Activated CD8-positive, alpha-beta memory T cell treated with anti-CD3 and anti-CD28 coated beads for 36 hours (primary cell): ENCODE measurements around the gene FURIN. TPM values are rescaled to one million over a fixed set of nuclear protein-coding genes. Genes with fewer than 3 reads are reported as not detected.
"Not testable (repeated sequence)": the region's sequence is repeated elsewhere in the genome, so short reads cannot be mapped to it uniquely, and the experiment has no call there.

Source experiments
- CTCF ChIA-PET: fragments of 350-600 bp; sonication (Branson Sonifier 250); formaldehyde crosslinking; loops from one replicate; lab custom pipeline; 2021; ENCODE audit warnings: antibody characterized with exemption; lab: Charles Lee
- POLR2A ChIA-PET: fragments of 350-600 bp; sonication (Branson Sonifier 250); formaldehyde crosslinking; loops from one replicate; lab custom pipeline; 2021; ENCODE audit warnings: antibody characterized with exemption; lab: Charles Lee
- total RNA-seq, 2 experiments: library from RNA; stranded (reverse); gene quantifications; one replicate each; pipeline ENCODE4 v1.2.3, GENCODE V29; 2021

Gene FURIN
- total RNA-seq, 2 experiments from 2014 or later: 141 TPM

DNA sequence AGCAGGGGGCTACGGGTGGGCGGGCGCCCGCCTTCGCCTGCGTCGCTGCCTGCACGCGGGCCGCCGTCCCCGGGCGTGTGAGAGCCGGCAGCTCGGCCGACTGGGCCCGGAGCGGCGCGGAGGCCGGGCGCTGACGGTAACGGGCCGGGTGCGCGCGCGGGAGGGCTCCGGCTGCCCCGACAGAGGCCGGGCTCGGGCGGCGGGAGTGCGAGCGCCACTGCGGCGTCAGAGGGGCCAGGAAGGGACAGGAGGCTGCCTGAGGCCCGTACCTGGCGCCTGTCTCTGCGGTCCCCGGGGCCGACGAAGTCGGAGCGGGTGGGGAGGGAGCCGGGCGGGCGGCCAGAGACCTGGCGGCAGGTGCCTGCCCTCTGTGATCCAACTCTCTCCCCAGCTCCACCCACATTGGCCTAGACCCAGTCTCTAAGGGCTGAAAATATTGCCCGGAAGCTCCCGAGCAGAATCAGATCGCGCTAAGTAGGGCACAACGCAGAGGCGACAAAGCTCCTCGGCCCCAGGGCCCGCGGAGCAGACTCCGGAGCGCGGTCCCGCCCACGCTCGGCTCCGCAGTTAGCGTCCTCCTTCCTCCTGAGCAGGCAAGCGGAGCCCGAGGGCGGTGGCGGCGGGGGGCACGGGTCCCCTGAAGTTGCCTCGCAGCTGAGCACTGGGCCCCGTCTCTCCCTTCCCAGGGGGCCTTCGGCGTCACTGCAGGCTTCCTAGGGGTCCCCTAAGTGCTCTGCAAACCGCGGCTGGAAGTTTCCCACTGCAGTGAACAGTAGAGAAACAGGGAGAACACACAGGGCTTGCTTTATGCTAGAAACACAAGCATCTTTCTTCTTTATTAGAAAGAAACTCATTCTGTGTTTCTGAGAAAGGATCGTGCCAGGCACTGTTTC is 34.7 kb downstream of the FURIN start, which contains the start of gene MAN2A2:
Gene MAN2A2 (plus strand): TSS at position 463 of the 893 bp plus-strand sequence. CDS start 906 bp downstream, outside the sequence.
- POLR2A ChIA-PET: interaction anchor here (0.6 to 2.8 kb wide), 10 partner anchors 12 to 122 kb away, joined by 3 to 42 read pairs (median 6); partner anchors contain the start of genes HDDC3 and UNC45A
- CTCF ChIA-PET: interaction anchor here (0.7 to 13.1 kb wide), 16 partner anchors 9 to 610 kb away, joined by 3 to 136 read pairs (median 4); partner anchors contain the start of genes BLM, HDDC3 and UNC45A

DNA sequence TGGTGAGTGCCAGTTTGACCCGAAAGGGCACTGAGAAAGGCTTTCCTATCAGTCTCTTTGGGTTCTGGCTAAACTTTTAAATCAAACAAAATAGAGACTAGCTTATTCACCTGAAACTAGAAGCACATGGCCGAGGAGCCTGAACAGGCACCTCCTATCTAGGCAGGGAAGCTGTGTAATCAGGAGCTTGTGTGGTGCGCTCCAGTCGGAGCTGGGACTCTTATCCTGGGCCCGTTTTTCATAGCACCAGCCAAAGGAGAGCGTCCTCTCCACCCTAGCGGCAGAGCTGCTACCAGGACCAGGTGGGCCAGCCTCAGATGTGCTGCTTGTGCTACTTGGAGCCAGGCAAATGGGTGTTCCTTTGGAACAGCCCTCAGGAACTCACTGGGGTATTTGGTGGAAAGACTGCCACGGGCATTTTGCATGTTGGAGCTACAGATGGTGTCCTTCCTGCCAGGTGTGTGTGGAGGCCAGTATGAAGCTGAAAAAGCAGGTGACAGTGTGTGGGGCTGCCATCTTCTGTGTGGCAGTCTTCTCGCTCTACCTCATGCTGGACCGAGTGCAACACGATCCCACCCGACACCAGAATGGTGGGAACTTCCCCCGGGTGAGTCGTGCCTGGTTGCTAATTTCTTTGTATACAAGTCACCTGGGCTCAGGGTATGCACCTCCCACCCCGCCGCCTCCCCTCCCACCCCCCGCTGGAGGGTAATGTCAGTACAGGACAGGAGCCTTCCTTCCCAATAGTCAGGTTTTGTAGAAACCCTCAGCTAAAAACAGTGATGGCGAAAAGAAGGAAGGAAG is 35.5 kb downstream of the FURIN start:
- ChIA-PET POLR2A (interaction anchor here (0.6 to 2.8 kb wide), 9 partner anchors 11 to 73 kb away, joined by 3 to 42 read pairs (median 7); partner anchors contain the start of genes HDDC3 and UNC45A), CTCF (interaction anchor here (0.6 to 13.1 kb wide), 12 partner anchors 10 to 611 kb away, joined by 3 to 136 read pairs (median 6); partner anchors contain the start of genes BLM, HDDC3 and UNC45A)

DNA sequence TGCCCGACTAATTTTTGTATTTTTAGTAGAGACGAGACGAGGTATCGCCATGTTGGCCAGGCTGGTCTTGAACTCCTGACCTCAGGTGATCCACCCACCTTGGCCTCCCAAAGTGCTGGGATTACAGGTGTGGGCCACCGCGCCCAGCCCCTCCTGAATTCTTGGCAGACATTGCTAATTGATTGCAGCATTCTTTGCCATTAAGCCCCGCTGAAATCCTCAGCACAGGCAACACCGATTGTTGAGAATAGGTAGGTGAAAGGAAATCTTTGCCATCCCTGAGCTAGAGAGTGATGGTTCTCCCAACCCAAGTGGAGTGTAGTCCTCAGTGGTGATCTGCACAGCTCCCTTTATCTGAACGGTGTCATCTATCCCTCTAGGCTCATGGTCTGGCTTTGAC is 36.4 kb downstream of the FURIN start:
- CTCF ChIA-PET: interaction anchor here (0.6 to 13.1 kb wide), 4 partner anchors 14 to 205 kb away, joined by 3 to 136 read pairs (median 12); partner anchors contain the start of genes HDDC3 and UNC45A
- POLR2A ChIA-PET: interaction anchor here (2.2 kb wide), 1 partner anchor 11 kb away, joined by 7 read pairs; no protein-coding TSS in a partner anchor

DNA sequence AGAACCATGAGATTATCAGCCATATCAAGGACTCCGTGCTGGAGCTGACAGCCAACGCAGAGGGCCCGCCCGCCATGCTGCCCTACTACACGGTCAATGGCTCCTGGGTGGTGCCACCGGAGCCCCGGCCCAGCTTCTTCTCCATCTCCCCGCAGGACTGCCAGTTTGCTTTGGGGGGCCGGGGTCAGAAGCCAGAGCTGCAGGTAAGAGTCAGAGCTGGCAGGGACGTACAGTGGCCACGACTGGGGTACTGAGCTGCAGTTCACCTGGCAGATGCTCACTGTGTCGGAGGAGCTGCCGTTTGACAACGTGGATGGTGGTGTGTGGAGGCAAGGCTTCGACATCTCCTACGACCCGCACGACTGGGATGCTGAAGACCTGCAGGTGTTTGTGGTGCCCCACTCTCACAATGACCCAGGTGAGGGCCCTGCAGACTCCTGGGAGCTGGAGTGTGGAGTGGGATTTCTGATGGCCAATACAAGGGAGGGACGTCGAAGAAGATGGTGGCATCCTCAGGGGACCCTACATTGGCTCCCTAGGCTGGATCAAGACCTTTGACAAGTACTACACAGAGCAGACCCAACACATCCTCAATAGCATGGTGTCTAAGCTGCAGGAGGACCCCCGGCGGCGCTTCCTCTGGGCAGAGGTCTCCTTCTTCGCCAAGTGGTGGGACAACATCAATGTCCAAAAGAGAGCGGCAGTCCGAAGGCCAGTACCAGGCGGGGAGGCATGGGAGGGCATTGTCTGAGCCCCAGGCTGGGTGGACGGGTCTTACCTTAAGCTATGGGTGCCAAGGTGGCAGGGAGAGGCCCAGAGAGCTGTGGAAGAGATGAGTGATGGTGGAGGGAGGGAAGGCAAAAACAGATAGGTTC is 37.2 kb downstream of the FURIN start:
- ChIA-PET POLR2A (interaction anchor here (0.6 to 2.2 kb wide), 3 partner anchors 10 to 26 kb away, joined by 5 to 7 read pairs (median 7); partner anchors contain the start of gene HDDC3), CTCF (interaction anchor here (4.0 to 13.1 kb wide), 2 partner anchors 13 to 27 kb away, joined by 15 to 136 read pairs; partner anchors contain the start of genes HDDC3 and UNC45A)

DNA sequence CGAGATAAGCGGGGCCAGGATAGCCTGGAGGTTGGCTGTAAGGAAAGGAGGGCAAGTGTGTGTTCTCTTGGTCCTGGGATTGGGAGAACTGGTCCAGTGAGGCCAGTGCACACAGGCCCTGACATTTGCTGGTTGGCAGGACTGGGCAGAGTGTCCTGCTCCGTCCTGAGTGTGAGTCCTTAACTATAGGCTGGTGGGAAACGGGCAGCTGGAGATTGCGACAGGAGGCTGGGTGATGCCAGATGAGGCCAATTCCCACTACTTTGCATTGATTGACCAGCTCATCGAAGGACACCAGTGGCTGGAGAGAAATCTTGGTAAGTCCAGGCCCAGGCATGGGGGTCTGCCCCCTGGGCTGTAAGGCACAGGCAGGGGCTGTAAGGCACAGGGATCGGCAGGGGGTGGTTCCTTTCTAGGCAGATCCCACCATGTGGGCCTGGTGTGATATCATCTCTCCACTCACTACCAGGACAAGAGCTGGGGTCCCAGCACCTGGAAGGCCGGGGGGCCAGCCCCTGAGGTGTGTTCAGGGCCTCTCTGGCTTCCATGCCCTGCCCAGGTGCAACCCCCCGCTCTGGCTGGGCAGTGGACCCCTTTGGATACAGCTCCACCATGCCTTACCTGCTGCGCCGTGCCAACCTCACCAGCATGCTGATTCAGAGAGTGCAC is 37.9 kb downstream of the FURIN start:
- ChIA-PET POLR2A (interaction anchor here (0.6 to 1.6 kb wide), 2 partner anchors 16 to 25 kb away, joined by 5 to 7 read pairs; partner anchors contain the start of gene HDDC3), CTCF (interaction anchor here (13.1 kb wide), 1 partner anchor 26 kb away, joined by 136 read pairs; the partner anchor contains the start of genes HDDC3 and UNC45A)

DNA sequence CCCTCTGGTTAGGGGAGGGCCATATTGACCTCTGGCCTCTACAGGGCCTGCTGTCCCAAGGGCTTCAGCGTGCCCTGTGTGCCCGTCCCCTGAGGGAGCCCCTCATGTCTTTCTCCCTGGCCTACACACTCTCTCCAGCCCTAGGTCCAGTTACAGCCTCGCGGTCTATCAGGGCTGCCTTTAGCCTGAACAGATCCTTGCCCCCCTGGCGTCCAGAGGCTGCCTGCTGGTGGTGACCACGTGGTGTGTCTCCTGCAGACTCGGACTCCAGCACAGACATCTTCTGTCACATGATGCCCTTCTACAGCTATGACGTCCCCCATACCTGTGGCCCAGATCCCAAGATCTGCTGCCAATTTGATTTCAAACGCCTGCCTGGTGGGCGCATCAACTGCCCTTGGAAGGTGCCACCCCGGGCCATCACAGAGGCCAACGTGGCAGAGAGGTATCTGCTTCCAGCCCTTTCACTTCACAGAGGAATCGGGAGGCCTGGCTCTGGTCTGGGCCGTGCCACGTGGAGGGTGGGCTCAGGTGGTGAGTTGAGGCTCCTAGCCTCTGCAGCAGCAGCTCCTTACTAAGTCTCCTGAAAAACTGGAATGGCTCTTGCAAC is 38.8 kb downstream of the FURIN start:
- ChIA-PET POLR2A (no interaction called here), CTCF (interaction anchor here (1.9 to 13.1 kb wide), 2 partner anchors 25 kb away, joined by 7 to 136 read pairs; partner anchors contain the start of genes HDDC3 and UNC45A)

DNA sequence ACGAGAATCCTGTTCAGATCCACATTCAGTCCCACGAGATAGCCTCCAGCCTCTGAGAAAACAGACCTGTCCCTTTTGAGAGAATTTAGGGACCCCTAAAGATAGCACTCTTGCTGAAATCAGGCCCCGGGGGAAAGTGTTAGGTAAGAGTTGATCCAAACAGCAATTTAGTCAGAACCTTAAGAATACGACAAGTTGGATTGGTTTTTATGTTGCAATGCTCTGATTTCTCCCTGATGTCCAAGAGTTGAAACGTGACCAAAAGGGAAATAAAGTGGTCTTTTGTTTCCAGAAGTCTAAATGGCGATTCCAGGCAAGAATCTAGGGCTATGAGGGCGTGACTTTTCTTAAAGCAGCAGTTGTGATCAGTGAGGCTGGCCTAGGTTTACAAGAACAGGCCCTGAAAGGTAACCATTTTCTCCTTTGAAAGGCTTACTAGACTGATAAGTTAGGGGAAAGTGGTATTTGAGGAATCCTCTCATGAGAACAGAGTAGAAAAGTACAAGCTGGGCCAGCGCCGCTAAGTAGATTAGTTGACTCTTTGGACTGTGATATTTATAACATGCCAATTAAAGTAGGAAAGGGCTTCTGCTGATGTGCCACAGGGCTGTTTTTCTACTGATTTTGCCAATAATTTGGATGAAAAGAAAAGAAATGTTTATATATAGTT is 39.6 kb downstream of the FURIN start:
- ChIA-PET CTCF (interaction anchor here (1.9 kb wide), 1 partner anchor 24 kb away, joined by 7 read pairs; the partner anchor contains the start of gene HDDC3), POLR2A (no interaction called here)

DNA sequence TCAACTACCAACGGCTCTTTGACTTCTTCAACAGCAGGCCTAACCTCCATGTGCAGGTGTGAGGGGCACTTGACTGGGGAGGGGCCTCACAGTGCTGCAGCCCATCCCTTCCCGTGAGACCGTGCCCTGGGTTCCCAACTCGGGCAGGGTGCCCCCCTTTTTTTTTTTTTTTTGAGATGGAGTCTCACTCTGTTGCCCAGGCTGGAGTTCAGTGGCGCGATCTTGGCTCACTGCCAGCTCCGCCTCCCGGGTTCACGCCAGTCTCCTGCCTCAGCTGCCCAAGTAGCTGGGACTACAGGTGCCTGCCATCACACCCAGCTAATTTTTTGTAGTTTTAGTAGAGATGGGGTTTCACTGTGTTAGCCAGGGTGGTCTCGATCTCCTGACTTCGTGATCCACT is 41.1 kb downstream of the FURIN start:
- POLR2A ChIA-PET: not testable (repeated sequence)
- CTCF ChIA-PET: interaction anchor here (1.0 to 1.9 kb wide), 3 partner anchors 21 to 25 kb away, joined by 3 to 7 read pairs (median 3); partner anchors contain the start of genes HDDC3 and UNC45A

DNA sequence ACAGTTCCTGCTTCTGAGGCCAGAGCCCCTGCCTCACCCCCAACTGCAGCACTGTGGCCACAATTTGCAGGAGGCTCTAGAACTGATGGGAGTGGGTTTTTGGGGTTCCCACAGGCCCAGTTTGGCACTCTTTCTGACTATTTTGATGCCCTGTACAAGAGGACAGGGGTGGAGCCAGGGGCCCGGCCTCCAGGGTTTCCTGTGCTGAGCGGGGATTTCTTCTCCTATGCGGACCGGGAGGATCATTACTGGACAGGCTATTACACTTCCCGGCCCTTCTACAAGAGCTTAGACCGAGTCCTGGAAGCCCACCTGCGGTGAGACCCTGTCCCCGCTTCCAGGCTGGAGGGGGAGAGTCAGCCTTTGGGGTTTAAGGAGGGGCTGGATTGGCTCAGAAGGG is 41.6 kb downstream of the FURIN start:
- ChIA-PET CTCF (interaction anchor here (1.0 to 1.5 kb wide), 2 partner anchors 20 to 25 kb away, joined by 3 read pairs; partner anchors contain the start of gene UNC45A), POLR2A (no interaction called here)

DNA sequence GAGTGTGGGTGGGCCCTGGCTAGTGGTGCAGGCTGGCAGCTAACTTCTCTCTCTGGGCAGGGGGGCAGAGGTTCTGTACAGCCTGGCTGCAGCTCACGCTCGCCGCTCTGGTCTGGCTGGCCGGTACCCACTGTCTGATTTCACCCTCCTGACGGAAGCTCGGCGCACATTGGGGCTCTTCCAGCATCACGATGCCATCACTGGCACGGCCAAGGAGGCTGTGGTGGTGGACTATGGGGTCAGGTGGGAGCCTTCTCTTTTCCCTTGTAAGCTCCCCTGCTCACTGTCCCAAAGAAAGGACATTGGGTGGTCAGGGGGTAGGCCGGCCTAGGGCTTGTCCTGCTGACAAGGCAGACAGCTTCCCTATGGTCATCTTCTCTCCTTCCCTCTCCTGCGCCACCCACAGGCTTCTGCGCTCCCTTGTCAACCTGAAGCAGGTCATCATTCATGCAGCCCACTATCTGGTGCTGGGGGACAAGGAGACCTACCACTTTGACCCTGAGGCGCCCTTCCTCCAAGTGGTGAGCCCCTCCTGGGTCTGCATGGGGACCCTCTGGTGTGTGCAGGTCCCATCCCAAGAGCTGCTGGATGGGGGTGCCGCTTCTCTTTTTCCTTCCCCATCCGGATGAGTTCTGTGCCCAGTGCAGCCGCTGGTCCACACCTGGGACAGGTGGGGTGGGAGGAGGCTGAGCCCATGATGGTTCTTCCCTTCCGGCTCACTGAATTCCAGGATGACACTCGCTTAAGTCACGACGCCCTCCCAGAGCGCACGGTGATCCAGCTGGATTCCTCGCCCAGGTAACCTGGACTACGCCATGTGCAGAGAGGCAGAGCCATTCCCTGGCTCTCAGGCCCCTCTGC is 42.3 kb downstream of the FURIN start:
- CTCF ChIA-PET: interaction anchor here (1.0 to 1.5 kb wide), 2 partner anchors 19 to 24 kb away, joined by 3 read pairs; partner anchors contain the start of gene UNC45A

DNA sequence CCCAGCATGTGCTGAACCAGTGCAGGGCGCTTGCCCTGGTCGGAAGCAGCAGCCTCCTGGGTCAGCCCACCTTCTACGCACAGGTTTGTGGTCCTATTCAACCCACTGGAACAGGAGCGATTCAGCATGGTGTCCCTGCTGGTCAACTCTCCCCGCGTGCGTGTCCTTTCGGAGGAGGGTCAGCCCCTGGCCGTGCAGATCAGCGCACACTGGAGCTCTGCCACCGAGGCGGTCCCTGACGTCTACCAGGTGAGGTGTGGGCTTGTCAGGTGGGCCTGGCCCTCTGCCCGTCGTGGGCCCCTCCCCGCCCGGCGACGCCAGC is 42.9 kb downstream of the FURIN start:
- ChIA-PET CTCF (interaction anchor here (1.0 kb wide), 1 partner anchor 8 kb away, joined by 4 read pairs; the partner anchor contains the start of gene MAN2A2), POLR2A (no interaction called here)

More for the DNA sequence above, 42.3 kb downstream of the FURIN start:
- POLR2A ChIA-PET: no interaction called here

DNA sequence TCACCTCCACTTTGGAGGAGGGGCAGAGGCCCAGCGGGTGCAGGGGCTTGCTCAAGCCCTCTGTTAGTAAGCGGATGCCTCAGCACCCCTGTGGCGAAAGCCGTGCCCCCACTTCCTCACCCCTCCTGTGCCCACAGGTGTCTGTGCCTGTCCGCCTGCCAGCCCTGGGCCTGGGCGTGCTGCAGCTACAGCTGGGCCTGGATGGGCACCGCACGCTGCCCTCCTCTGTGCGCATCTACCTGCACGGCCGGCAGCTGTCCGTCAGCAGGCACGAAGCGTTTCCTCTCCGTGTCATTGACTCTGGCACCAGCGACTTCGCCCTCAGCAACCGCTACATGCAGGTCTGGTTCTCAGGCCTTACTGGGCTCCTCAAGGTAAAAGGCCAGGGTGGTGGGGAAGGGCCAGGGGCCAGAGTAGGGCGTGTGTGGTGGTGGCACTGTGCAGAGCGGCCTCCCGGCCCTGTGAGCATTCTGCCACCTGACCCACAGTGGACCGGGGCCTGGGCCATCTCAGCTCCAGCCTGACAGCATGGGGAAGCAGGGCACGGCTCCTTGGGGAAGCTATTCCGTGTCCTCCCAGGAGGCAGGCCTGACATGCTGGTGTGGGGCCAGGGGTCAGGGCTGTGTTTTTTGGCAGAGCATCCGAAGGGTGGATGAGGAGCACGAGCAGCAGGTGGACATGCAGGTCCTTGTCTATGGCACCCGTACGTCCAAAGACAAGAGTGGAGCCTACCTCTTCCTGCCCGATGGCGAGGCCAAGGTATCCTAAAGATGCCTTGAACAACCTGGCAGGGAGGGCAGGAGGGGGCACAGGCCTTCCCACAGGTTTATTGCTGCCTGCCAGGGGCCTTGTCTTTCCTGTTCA is 43.8 kb downstream of the FURIN start:
- ChIA-PET POLR2A (no interaction called here), CTCF (interaction anchor here (1.0 kb wide), 1 partner anchor 9 kb away, joined by 4 read pairs; the partner anchor contains the start of gene MAN2A2)

DNA sequence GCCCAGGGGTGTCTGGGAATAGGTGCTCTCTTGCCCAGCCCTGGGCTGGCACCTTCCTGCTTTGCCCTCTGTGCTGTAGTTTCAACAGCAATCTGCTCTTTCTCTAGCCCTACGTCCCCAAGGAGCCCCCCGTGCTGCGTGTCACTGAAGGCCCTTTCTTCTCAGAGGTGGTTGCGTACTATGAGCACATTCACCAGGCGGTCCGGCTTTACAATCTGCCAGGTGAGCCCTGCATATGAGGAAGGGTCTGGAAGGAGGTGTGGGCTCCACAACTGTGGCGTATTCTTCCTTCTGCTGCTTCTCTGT is 44.3 kb downstream of the FURIN start:
- ChIA-PET POLR2A (no interaction called here), CTCF (no interaction called here)

DNA sequence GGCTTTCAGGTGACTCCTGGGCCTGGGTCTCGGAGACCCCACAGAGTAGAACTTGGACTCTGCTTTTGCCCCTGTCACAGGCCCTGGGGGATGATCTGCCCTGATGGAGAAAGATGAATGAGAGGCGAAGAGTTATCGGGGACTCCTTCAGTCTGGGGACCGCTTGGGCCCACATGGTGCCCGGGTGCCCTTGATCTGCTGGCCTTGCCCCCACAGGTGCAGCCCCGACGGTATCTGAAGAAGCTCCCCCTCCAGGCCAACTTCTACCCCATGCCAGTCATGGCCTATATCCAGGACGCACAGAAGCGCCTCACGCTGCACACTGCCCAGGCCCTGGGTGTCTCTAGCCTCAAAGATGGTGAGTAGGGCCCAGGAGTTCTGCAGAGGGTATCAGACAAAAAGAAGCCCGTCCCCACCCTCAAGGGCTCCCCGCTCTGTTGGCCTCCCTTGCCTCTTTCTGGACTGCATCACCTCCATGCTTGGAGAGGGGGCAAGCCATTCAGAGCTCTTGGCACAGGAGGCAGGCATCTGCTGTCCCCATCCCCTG is 45.1 kb downstream of the FURIN start:
- ChIA-PET CTCF (interaction anchor here (1.3 kb wide), 1 partner anchor 10 kb away, joined by 4 read pairs; the partner anchor contains the start of gene MAN2A2), POLR2A (interaction anchor here (0.7 kb wide), 1 partner anchor 615 kb away, joined by 3 read pairs; no protein-coding TSS in a partner anchor)
